GM12878 (cell line): Measurements from ENCODE around the gene SPDYE1. TPM values are rescaled to one million over a fixed set of nuclear protein-coding genes. Genes with fewer than 3 reads are reported as not detected.

Source experiments
- BCL11A ChIP-seq: IDR thresholded peaks from 2 replicates; pipeline ENCODE4 v1.6.1; 2011; ENCODE audit warnings: low read depth, low read length
- CHD2 ChIP-seq: IDR thresholded peaks from 2 replicates; pipeline ENCODE4 v1.6.1; 2011; ENCODE audit warnings: low read depth, low read length, improper control_type of control experiment, borderline replicate concordance
- EP300 ChIP-seq, 2 experiments: fragments of 150-350 bp in 1 of 2; IDR thresholded peaks; 2 replicates each; pipeline ENCODE4 v1.6.1; 2011 to 2012; ENCODE audit warnings: low read depth in 2 of 2, low read length in 2 of 2, borderline replicate concordance in 1 of 2, improper control_type of control experiment in 1 of 2, inconsistent platforms in 1 of 2; ENCODE audit not compliant: control insufficient read depth in 1 of 2
- HDAC2 ChIP-seq: fragments of 200-600 bp; sonication (generic); IDR thresholded peaks from 2 replicates; pipeline ENCODE4 v1.6.1; 2017
- HDAC6 ChIP-seq: fragments of 200-600 bp; sonication (generic); IDR thresholded peaks from one replicate; pipeline ENCODE4 v1.8.0; 2017; ENCODE audit warnings: antibody characterized with exemption; ENCODE audit not compliant: unreplicated experiment
- IKZF1 ChIP-seq: fragments of 450-650 bp; conservative IDR thresholded peaks from 2 replicates; pipeline ENCODE4 v1.6.1; 2017; ENCODE audit warnings: antibody characterized with exemption, mild to moderate bottlenecking
- MYC ChIP-seq: IDR thresholded peaks from 2 replicates; pipeline ENCODE4 v1.6.1; 2011; ENCODE audit warnings: mild to moderate bottlenecking, low read length, moderate library complexity, inconsistent platforms; ENCODE audit not compliant: insufficient read depth, insufficient replicate concordance, insufficient read length, severe bottlenecking
- NFYB ChIP-seq: IDR thresholded peaks from 2 replicates; pipeline ENCODE4 v1.6.1; 2011; ENCODE audit warnings: low read depth, mild to moderate bottlenecking, low read length, improper control_type of control experiment, moderate library complexity; ENCODE audit not compliant: insufficient read depth
- NR2C1 ChIP-seq: fragments of 450-650 bp; IDR thresholded peaks from 2 replicates; pipeline ENCODE4 v1.6.1; 2017; ENCODE audit warnings: antibody characterized with exemption, mild to moderate bottlenecking, moderate library complexity
- SP1 ChIP-seq: IDR thresholded peaks from one replicate; pipeline ENCODE4 v1.6.1; 2011; ENCODE audit warnings: low read depth, low read length
- SREBF1 ChIP-seq: IDR thresholded peaks from 2 replicates; pipeline ENCODE4 v1.6.1; 2012; ENCODE audit warnings: mild to moderate bottlenecking, low read length
- TAF1 ChIP-seq: IDR thresholded peaks from 2 replicates; pipeline ENCODE4 v1.6.1; 2011; ENCODE audit warnings: mild to moderate bottlenecking, low read depth, low read length, borderline replicate concordance
- TCF12 ChIP-seq: IDR thresholded peaks from 2 replicates; pipeline ENCODE4 v1.6.1; 2011; ENCODE audit warnings: low read depth, mild to moderate bottlenecking, low read length
- WRNIP1 ChIP-seq: IDR thresholded peaks from 2 replicates; pipeline ENCODE4 v1.6.1; 2011; ENCODE audit warnings: low read depth, low read length, improper control_type of control experiment, borderline replicate concordance
- polyA plus RNA-seq, 11 experiments: library from polyadenylated mRNA; depleted of rRNA in 4 of 11; unstranded in 6 of 11; stranded (reverse) in 5 of 11; fragments of >200 nt; fragmentation: Nextera tagmentation in 4 of 11; fragmentation: Illumina TruSeq in 1 of 11; extraction: Ambion mirVana in 4 of 11; extraction: Trizol in 1 of 11; gene quantifications; 1 replicate in 1 of 11; 2 replicates in 10 of 11; pipeline versions ENCODE4 v1.2.1 to v1.2.3, GENCODE V29; 2011 to 2016; ENCODE audit warnings: inconsistent platforms in 2 of 11, missing spikeins in 2 of 11, low read depth in 1 of 11
- total RNA-seq, 4 experiments: library from RNA; depleted of rRNA in 3 of 4; stranded (reverse); fragments of >200 nt in 3 of 4; fragmentation: Illumina TruSeq in 1 of 4; extraction: Trizol in 1 of 4; gene quantifications; 2 replicates each; pipeline versions ENCODE4 v1.2.1 to v1.2.3, GENCODE V29; 2013 to 2021
- TF ChIP-seq, protein P1 (sequence below): IDR thresholded peaks from 2 replicates; pipeline ENCODE4 v1.6.1; 2012; ENCODE audit warnings: improper control_type of control experiment, low read depth, low read length; ENCODE audit not compliant: insufficient replicate concordance
- TF ChIP-seq, protein P2 (sequence below): fragments of 450-650 bp; IDR thresholded peaks from 2 replicates; pipeline ENCODE4 v1.6.1; 2017; ENCODE audit warnings: antibody characterized with exemption, mild to moderate bottlenecking, moderate library complexity
- TF ChIP-seq, protein P3 (sequence below): IDR thresholded peaks from 2 replicates; pipeline ENCODE4 v1.6.1; 2012; ENCODE audit warnings: low read depth, low read length, improper control_type of control experiment

The SPDYE1 gene
- total and polyA plus RNA-seq, 10 of the 15 experiments (the other 5 are each of a cell fraction or from before 2014, with no cell fraction given) = 0.04 to 1.3 (median 0.07) TPM; not detected in 3

DNA sequence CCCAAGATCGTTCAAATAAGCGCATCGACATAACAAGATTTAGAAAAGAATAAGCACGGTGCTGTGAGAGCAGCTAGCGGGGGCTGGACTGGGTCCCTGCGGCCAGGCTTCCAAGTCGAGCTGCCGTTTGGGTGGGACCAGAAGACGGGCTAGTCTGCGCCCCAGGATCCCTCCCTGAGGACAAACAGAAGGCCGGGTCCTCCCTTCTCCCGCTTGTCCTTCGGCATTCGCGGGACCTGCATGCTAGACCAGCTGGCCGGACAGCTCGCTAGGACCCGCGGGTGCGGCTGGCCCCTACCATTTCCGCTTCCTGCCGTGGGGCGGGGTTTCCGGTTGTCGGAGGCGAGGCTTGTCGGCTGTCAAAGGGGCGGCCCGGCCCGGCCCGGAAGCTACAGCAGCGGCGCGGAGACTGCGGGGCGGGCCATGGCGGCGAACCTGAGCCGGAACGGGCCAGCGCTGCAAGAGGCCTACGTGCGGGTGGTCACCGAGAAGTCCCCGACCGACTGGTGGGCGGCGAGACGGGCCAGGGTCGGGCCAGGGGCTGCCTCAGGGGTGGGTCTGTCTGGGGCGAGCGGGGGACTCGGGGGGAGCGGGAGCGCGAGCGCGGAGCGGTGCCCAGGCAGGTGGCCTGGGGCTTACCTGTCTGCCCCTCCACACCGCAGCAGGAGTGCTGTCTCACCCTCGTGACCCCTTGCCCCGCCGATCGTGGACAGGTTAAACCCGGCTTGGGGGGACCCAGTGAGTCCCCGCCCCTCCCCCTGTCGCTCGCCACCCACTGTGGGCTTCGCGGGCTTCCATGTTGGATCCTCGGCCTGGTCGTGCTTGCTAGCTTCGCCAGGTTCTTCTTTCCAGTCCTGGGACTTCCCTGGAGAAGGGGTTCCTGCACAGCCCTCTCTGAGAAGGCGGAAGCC lies 46.9 kb downstream of the SPDYE1 start, which contains the start of gene DBNL (continued):
- no peak for TF ChIP-seq WRNIP1
- no peak for TF ChIP-seq SREBF1
- no peak for TF ChIP-seq EP300 (IDR thresholded peaks at IDR 0.05; ENCODE audit: borderline replicate concordance in 1 of 2, control insufficient read depth in 1 of 2, low read depth in 2 of 2, low read length in 2 of 2)
- TF ChIP-seq HDAC2 = no peak
- TF ChIP-seq, protein P1, sequence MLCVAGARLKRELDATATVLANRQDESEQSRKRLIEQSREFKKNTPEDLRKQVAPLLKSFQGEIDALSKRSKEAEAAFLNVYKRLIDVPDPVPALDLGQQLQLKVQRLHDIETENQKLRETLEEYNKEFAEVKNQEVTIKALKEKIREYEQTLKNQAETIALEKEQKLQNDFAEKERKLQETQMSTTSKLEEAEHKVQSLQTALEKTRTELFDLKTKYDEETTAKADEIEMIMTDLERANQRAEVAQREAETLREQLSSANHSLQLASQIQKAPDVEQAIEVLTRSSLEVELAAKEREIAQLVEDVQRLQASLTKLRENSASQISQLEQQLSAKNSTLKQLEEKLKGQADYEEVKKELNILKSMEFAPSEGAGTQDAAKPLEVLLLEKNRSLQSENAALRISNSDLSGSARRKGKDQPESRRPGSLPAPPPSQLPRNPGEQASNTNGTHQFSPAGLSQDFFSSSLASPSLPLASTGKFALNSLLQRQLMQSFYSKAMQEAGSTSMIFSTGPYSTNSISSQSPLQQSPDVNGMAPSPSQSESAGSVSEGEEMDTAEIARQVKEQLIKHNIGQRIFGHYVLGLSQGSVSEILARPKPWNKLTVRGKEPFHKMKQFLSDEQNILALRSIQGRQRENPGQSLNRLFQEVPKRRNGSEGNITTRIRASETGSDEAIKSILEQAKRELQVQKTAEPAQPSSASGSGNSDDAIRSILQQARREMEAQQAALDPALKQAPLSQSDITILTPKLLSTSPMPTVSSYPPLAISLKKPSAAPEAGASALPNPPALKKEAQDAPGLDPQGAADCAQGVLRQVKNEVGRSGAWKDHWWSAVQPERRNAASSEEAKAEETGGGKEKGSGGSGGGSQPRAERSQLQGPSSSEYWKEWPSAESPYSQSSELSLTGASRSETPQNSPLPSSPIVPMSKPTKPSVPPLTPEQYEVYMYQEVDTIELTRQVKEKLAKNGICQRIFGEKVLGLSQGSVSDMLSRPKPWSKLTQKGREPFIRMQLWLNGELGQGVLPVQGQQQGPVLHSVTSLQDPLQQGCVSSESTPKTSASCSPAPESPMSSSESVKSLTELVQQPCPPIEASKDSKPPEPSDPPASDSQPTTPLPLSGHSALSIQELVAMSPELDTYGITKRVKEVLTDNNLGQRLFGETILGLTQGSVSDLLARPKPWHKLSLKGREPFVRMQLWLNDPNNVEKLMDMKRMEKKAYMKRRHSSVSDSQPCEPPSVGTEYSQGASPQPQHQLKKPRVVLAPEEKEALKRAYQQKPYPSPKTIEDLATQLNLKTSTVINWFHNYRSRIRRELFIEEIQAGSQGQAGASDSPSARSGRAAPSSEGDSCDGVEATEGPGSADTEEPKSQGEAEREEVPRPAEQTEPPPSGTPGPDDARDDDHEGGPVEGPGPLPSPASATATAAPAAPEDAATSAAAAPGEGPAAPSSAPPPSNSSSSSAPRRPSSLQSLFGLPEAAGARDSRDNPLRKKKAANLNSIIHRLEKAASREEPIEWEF = no peak
- TF ChIP-seq BCL11A = no peak
- TF ChIP-seq, protein P2, sequence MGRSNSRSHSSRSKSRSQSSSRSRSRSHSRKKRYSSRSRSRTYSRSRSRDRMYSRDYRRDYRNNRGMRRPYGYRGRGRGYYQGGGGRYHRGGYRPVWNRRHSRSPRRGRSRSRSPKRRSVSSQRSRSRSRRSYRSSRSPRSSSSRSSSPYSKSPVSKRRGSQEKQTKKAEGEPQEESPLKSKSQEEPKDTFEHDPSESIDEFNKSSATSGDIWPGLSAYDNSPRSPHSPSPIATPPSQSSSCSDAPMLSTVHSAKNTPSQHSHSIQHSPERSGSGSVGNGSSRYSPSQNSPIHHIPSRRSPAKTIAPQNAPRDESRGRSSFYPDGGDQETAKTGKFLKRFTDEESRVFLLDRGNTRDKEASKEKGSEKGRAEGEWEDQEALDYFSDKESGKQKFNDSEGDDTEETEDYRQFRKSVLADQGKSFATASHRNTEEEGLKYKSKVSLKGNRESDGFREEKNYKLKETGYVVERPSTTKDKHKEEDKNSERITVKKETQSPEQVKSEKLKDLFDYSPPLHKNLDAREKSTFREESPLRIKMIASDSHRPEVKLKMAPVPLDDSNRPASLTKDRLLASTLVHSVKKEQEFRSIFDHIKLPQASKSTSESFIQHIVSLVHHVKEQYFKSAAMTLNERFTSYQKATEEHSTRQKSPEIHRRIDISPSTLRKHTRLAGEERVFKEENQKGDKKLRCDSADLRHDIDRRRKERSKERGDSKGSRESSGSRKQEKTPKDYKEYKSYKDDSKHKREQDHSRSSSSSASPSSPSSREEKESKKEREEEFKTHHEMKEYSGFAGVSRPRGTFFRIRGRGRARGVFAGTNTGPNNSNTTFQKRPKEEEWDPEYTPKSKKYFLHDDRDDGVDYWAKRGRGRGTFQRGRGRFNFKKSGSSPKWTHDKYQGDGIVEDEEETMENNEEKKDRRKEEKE = no peak
- TF ChIP-seq TCF12 = peak; percentile 55; the same call in 1 of the 2 replicates
- TF ChIP-seq IKZF1 = peak; percentile 32
- TF ChIP-seq NFYB = no peak
- TF ChIP-seq MYC = no peak
- no peak for TF ChIP-seq SP1
- TF ChIP-seq, protein P3, sequence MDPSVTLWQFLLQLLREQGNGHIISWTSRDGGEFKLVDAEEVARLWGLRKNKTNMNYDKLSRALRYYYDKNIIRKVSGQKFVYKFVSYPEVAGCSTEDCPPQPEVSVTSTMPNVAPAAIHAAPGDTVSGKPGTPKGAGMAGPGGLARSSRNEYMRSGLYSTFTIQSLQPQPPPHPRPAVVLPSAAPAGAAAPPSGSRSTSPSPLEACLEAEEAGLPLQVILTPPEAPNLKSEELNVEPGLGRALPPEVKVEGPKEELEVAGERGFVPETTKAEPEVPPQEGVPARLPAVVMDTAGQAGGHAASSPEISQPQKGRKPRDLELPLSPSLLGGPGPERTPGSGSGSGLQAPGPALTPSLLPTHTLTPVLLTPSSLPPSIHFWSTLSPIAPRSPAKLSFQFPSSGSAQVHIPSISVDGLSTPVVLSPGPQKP = peak; percentile 94
- no peak for TF ChIP-seq NR2C1
- TF ChIP-seq HDAC6 = no peak
- TF ChIP-seq CHD2 = no peak
- TF ChIP-seq TAF1 = peak; percentile 79; the same call in 1 of the 2 replicates
